Keratinocyte (primary cell): ENCODE results near the gene LAMB1. TPM values are rescaled to one million over a fixed set of nuclear protein-coding genes. Genes with fewer than 3 reads are reported as not detected.

Source experiments
- DNase-seq: peaks from one replicate; pipeline ENCODE4 v3.0.0-alpha.2; 2011; ENCODE audit warnings: low read depth, missing footprints, low spot score
- FAIRE-seq: peaks from 2 replicates; lab custom pipeline; 2011; peaks lifted over from hg19 to GRCh38; lab: Jason Lieb, UNC
- H2AFZ ChIP-seq: 2 replicates; pipeline ENCODE4 v1.6.0; 2012; ENCODE audit warnings: low read length, control low read depth, inconsistent platforms; ENCODE audit not compliant: control insufficient read depth
- H3K27ac ChIP-seq: 2 replicates; pipeline ENCODE4 v1.5.1; 2011; ENCODE audit warnings: low read length; ENCODE audit not compliant: control insufficient read depth, insufficient read depth
- H3K27me3 ChIP-seq: 3 replicates; pipeline ENCODE4 v1.6.0; 2011; ENCODE audit warnings: low read length; ENCODE audit not compliant: control insufficient read depth, insufficient read depth; ENCODE audit errors: extremely low read depth
- H3K36me3 ChIP-seq, 2 experiments: 2 replicates in 1 of 2; 3 replicates in 1 of 2; pipeline ENCODE4 v1.5.1; 2011; ENCODE audit warnings: low read length in 2 of 2, mild to moderate bottlenecking in 1 of 2; ENCODE audit not compliant: control insufficient read depth in 2 of 2, insufficient read depth in 2 of 2; ENCODE audit errors: extremely low read depth in 1 of 2
- H3K4me1 ChIP-seq: 3 replicates; pipeline ENCODE4 v1.5.1; 2011; ENCODE audit warnings: low read length; ENCODE audit not compliant: control insufficient read depth, insufficient read depth; ENCODE audit errors: extremely low read depth
- H3K4me2 ChIP-seq: 3 replicates; pipeline ENCODE4 v1.6.0; 2011; ENCODE audit warnings: low read depth, low read length; ENCODE audit not compliant: control insufficient read depth, insufficient read depth; ENCODE audit errors: extremely low read depth
- H3K4me3 ChIP-seq, 3 experiments: fragments of 200-600 bp in 1 of 3; sonication (generic) in 1 of 3; 2 replicates in 2 of 3; 3 replicates in 1 of 3; pipeline ENCODE4 v1.5.1; 2011 to 2016; ENCODE audit warnings: low read length in 3 of 3, mild to moderate bottlenecking in 3 of 3, control low read depth in 2 of 3, inconsistent platforms in 1 of 3, low read depth in 1 of 3, mixed read lengths in 1 of 3, mixed run types in 1 of 3, moderate library complexity in 1 of 3; ENCODE audit not compliant: control insufficient read depth in 2 of 3, insufficient read depth in 2 of 3; ENCODE audit errors: extremely low read depth in 1 of 3
- H3K79me2 ChIP-seq: 2 replicates; pipeline ENCODE4 v1.6.0; 2012; ENCODE audit warnings: low read length; ENCODE audit not compliant: control insufficient read depth, insufficient read depth
- H3K9ac ChIP-seq: 3 replicates; pipeline ENCODE4 v1.6.0; 2011; ENCODE audit warnings: low read length; ENCODE audit not compliant: control insufficient read depth, insufficient read depth; ENCODE audit errors: extremely low read depth
- H3K9me1 ChIP-seq: 3 replicates; pipeline ENCODE4 v1.6.0; 2011; ENCODE audit warnings: low read length; ENCODE audit not compliant: control insufficient read depth, insufficient read depth; ENCODE audit errors: extremely low read depth
- H3K9me3 ChIP-seq: 2 replicates; pipeline ENCODE4 v1.5.1; 2012; ENCODE audit warnings: low read depth, low read length; ENCODE audit not compliant: control insufficient read depth
- H4K20me1 ChIP-seq: 3 replicates; pipeline ENCODE4 v1.6.0; 2011; ENCODE audit warnings: low read length; ENCODE audit not compliant: control insufficient read depth, insufficient read depth; ENCODE audit errors: extremely low read depth
- CTCF ChIP-seq, 3 experiments: IDR thresholded peaks in 1 of 3; conservative IDR thresholded peaks in 1 of 3; optimal IDR thresholded peaks in 1 of 3; 2 replicates in 2 of 3; 3 replicates in 1 of 3; pipeline versions ENCODE3 to v1.5.1; 2011; ENCODE audit warnings: low read length in 3 of 3, mild to moderate bottlenecking in 3 of 3, moderate library complexity in 2 of 3, control low read depth in 1 of 3, inconsistent platforms in 1 of 3; ENCODE audit not compliant: insufficient read depth in 2 of 3; ENCODE audit errors: extremely low read depth in 1 of 3
- EZH2 ChIP-seq: IDR thresholded peaks from one replicate; pipeline ENCODE4 v1.6.1; 2012; ENCODE audit warnings: inconsistent platforms, mild to moderate bottlenecking, low read length, moderate library complexity
- dilution Hi-C: fragments of 300-500 bp; cut with MboI; formaldehyde crosslinking; loops from one replicate; pipeline ENCODE4 v1.7.0; 2020; ENCODE audit warnings: low sequenced_read_pairs; ENCODE audit not compliant: extremely low pct_ligation_motif_present
- polyA plus RNA-seq, 5 experiments: library from polyadenylated mRNA; depleted of rRNA in 3 of 5; stranded (reverse) in 3 of 5; stranded (forward) in 1 of 5; unstranded in 1 of 5; fragments of >200 nt; gene quantifications; 1 replicate in 1 of 5; 2 replicates in 3 of 5; 3 replicates in 1 of 5; pipeline versions ENCODE4 v1.2.1 to v1.2.3, GENCODE V29; 2011 to 2012; ENCODE audit warnings: missing spikeins in 2 of 5, low read depth in 1 of 5, low replicate concordance in 1 of 5

LAMB1 gene
- polyA plus RNA-seq, 1 donor (not counting 4 experiments of a cell fraction or from before 2014, with no cell fraction given) = 97.9 TPM

- H3K9ac ChIP-seq = no peak overlapping the region
- H3K27me3 ChIP-seq = no peaks in the 10 kb centered on the region
- no peaks in the 10 kb centered on the region for H3K9me1 ChIP-seq
- no peaks in the 10 kb centered on the region for H3K79me2 ChIP-seq
- H3K4me3 ChIP-seq = no peak overlapping the region
- H4K20me1 ChIP-seq = no peaks in the 10 kb centered on the region
- no peak overlapping the region for H3K4me2 ChIP-seq
- H3K27ac ChIP-seq = no peak overlapping the region
- TF ChIP-seq CTCF (optimal IDR thresholded peaks at IDR 0.05 in 1 of 3, IDR thresholded peaks at IDR 0.05 in 1 of 3, conservative IDR thresholded peaks at IDR 0.05 in 1 of 3; ENCODE audit: extremely low read depth in 1 of 3, insufficient read depth in 2 of 3, low read length in 3 of 3) (no peak), EZH2 (no peak)
- dilution Hi-C loops = no loop called here
- H3K36me3 ChIP-seq = peaks cover 18 to 43% of the 10 kb centered on the region in 2 experiments
- no peak for DNase-seq
- no peak overlapping the region for H2AFZ ChIP-seq
- H3K4me1 ChIP-seq = peaks cover 2% of the 10 kb centered on the region
- FAIRE-seq = no peak
- no peaks in the 10 kb centered on the region for H3K9me3 ChIP-seq
Measured at GRCh38 chr7:107920048-107920772, 82.8 kb downstream of the LAMB1 start.

- Histone ChIP-seq H3K79me2 (peaks cover 8% of the 10 kb centered on the region), H4K20me1 (no peaks in the 10 kb centered on the region), H3K27ac (no peak overlapping the region), H3K36me3 (peaks cover 20 to 43% of the 10 kb centered on the region in 2 experiments), H3K4me2 (no peak overlapping the region), H3K9ac (no peak overlapping the region), H2AFZ (no peak overlapping the region), H3K9me1 (no peaks in the 10 kb centered on the region), H3K9me3 (no peaks in the 10 kb centered on the region), H3K4me3 (no peak overlapping the region), H3K4me1 (peaks cover under 1% of the 10 kb centered on the region), H3K27me3 (no peaks in the 10 kb centered on the region)
- DNase-seq = no peak
- FAIRE-seq = no peak
- dilution Hi-C loops = no loop called here
- TF ChIP-seq EZH2 = no peak
- no peak for TF ChIP-seq CTCF (optimal IDR thresholded peaks at IDR 0.05 in 1 of 3, IDR thresholded peaks at IDR 0.05 in 1 of 3, conservative IDR thresholded peaks at IDR 0.05 in 1 of 3; ENCODE audit: extremely low read depth in 1 of 3, insufficient read depth in 2 of 3, low read length in 3 of 3)
Measured at GRCh38 chr7:107918948-107919347, 84.0 kb downstream of the LAMB1 start.
